ENCODE measurements around the gene PIN1.
"Not testable (repeated sequence)": the region's sequence is repeated elsewhere in the genome, so short reads cannot be mapped to it uniquely, and the experiment has no call there.

The PIN1 gene

GRCh38 chr19:9836021-9836420 is 903 bp downstream of the PIN1 start:
- peak; percentile 22 for DNase-seq (ENCODE audit: low read depth, low spot score)
- peak overlapping the region; percentile 86 for H3K4me3 ChIP-seq (ENCODE audit: low read depth, low read length)
- TF ChIP-seq, protein P1, sequence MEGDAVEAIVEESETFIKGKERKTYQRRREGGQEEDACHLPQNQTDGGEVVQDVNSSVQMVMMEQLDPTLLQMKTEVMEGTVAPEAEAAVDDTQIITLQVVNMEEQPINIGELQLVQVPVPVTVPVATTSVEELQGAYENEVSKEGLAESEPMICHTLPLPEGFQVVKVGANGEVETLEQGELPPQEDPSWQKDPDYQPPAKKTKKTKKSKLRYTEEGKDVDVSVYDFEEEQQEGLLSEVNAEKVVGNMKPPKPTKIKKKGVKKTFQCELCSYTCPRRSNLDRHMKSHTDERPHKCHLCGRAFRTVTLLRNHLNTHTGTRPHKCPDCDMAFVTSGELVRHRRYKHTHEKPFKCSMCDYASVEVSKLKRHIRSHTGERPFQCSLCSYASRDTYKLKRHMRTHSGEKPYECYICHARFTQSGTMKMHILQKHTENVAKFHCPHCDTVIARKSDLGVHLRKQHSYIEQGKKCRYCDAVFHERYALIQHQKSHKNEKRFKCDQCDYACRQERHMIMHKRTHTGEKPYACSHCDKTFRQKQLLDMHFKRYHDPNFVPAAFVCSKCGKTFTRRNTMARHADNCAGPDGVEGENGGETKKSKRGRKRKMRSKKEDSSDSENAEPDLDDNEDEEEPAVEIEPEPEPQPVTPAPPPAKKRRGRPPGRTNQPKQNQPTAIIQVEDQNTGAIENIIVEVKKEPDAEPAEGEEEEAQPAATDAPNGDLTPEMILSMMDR (IDR thresholded peaks at IDR 0.05; ENCODE audit: low read depth, low read length): no peak
- in situ Hi-C loops (cut with HindIII; ENCODE audit: low sequenced_read_pairs): no loop called here

DNA sequence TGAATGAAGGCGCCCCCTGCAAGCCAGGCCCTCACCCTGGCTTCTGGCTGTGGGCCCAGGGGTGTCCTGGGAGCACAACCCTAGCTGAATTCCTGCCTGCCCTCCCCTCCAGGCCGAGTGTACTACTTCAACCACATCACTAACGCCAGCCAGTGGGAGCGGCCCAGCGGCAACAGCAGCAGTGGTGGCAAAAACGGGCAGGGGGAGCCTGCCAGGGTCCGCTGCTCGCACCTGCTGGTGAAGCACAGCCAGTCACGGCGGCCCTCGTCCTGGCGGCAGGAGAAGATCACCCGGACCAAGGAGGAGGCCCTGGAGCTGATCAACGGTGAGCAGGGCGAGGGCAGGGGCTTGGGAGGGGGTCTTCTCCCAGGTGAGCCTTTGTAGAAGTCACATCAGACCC is 3.2 kb downstream of the PIN1 start:
- in situ Hi-C loops (cut with HindIII; ENCODE audit: low sequenced_read_pairs): no loop called here
- H3K4me3 ChIP-seq (ENCODE audit: low read depth, low read length): no peak overlapping the region
- TF ChIP-seq, protein P1 (IDR thresholded peaks at IDR 0.05; ENCODE audit: low read depth, low read length): no peak
- DNase-seq (ENCODE audit: low read depth, low spot score): no peak

- TF ChIP-seq, protein P1 (IDR thresholded peaks at IDR 0.05; ENCODE audit: low read depth, low read length): no peak
- in situ Hi-C loops (cut with HindIII; ENCODE audit: low sequenced_read_pairs): no loop called here
- H3K4me3 ChIP-seq (ENCODE audit: low read depth, low read length): no peak overlapping the region
- DNase-seq (ENCODE audit: low read depth, low spot score): no peak
These were observed 4.3 kb downstream of the PIN1 start for GRCh38 chr19:9839415-9839814.

DNA sequence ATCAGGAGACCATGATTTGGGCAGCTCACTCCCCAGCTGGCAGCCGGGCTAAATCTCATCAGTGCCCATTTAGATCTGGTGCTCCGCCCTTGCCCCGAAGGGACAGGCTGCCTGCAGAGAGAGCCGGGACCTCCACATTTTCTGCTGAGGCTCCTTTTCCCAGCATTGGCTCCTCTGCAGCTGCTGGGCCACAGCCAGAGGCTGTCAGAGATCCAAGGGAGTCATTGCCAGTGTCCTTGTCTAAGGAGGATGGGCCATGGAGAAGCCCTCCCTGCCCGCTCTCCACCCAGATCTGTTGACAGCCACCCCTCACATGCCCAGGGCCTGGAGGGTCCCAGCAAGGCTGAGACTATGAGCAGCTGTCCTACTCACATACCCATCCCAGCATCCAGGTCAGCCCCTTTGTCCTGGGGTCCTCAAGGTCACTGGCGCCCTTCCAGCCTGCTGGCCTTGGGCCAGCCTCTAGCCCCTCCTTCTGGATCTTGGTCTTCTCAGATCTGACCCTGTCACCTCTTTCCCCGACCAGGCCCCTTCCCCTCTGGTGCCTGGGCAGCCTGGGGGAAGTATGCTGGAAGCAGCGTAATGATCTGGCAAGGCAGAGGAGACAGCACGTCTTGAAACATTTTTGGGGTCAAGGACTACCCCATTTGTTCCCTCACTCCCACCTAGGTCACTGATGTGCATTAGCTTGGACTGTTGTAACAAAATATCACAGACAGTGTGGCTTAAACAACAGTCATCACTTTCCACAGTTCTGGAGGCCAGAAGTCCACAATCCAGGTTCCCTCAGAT is 7.9 kb downstream of the PIN1 start:
- TF ChIP-seq, protein P1 (IDR thresholded peaks at IDR 0.05; ENCODE audit: low read depth, low read length): no peak
- H3K4me3 ChIP-seq (ENCODE audit: low read depth, low read length): no peak overlapping the region
- DNase-seq (ENCODE audit: low read depth, low spot score): no peak
- in situ Hi-C loops (cut with HindIII; ENCODE audit: low sequenced_read_pairs): no loop called here

GRCh38 chr19:9843626-9844273 is 8.6 kb downstream of the PIN1 start:
- in situ Hi-C loops (cut with HindIII; ENCODE audit: low sequenced_read_pairs); DNase-seq (ENCODE audit: low read depth, low spot score); H3K4me3 ChIP-seq (ENCODE audit: low read depth, low read length): not testable (repeated sequence)

- no peak overlapping the region for H3K4me3 ChIP-seq (ENCODE audit: low read depth, low read length)
- DNase-seq (ENCODE audit: low read depth, low spot score): peak; percentile 88
- in situ Hi-C loops (cut with HindIII; ENCODE audit: low sequenced_read_pairs): no loop called here
- TF ChIP-seq, protein P1 (IDR thresholded peaks at IDR 0.05; ENCODE audit: low read depth, low read length): peak; percentile 91
These were observed 12.1 kb downstream of the PIN1 start for GRCh38 chr19:9847087-9847671.

GRCh38 chr19:9848060-9848459 is 12.9 kb downstream of the PIN1 start:
- TF ChIP-seq, protein P1 (IDR thresholded peaks at IDR 0.05; ENCODE audit: low read depth, low read length): peak; percentile 45
- DNase-seq (ENCODE audit: low read depth, low spot score): no peak
- no peak overlapping the region for H3K4me3 ChIP-seq (ENCODE audit: low read depth, low read length)
- in situ Hi-C loops (cut with HindIII; ENCODE audit: low sequenced_read_pairs): no loop called here

Data from astrocyte of the spinal cord (primary cell).